H1 (cell line): ENCODE results near the gene OR2AG2. TPM values are rescaled to one million over a fixed set of nuclear protein-coding genes. Genes with fewer than 3 reads are reported as not detected.

Experiments
- CTCF ChIA-PET: fragments of 300-600 bp; sonication (Branson Sonifier 250); formaldehyde crosslinking; loops from one replicate; lab custom pipeline; 2021; ENCODE audit not compliant: partially characterized antibody; lab: Charles Lee
- POLR2A ChIA-PET: fragments of 300-600 bp; sonication (Branson Sonifier 250); formaldehyde crosslinking; loops from one replicate; lab custom pipeline; 2021; ENCODE audit warnings: inconsistent platforms; ENCODE audit not compliant: partially characterized antibody; lab: Charles Lee
- DNase-seq, 2 experiments: peaks; one replicate each; pipeline versions ENCODE4 v3.0.0 to v3.0.0-alpha.2; 2010 to 2022; ENCODE audit warnings: low spot score in 2 of 2, low read depth in 1 of 2, mixed read lengths in 1 of 2
- FAIRE-seq: peaks from 2 replicates; lab custom pipeline; 2011; peaks lifted over from hg19 to GRCh38; lab: Jason Lieb, UNC
- H2AFZ ChIP-seq: 2 replicates; pipeline ENCODE4 v1.8.1; 2012; ENCODE audit warnings: low read length, inconsistent platforms
- H2AK5ac ChIP-seq: 2 replicates; pipeline ENCODE4 v1.6.1; 2013; ENCODE audit warnings: low read depth, low read length
- H2BK120ac ChIP-seq: replicated peaks from 2 replicates; pipeline ENCODE3; 2013; ENCODE audit warnings: low read depth, low read length, inconsistent platforms
- H2BK12ac ChIP-seq: 2 replicates; pipeline ENCODE4 v1.6.1; 2013; ENCODE audit warnings: low read depth, low read length
- H2BK15ac ChIP-seq: 2 replicates; pipeline ENCODE4 v1.6.1; 2013; ENCODE audit warnings: low read length
- H2BK20ac ChIP-seq: 2 replicates; pipeline ENCODE4 v1.6.1; 2013; ENCODE audit warnings: low read length
- H2BK5ac ChIP-seq: 2 replicates; pipeline ENCODE4 v1.6.1; 2013; ENCODE audit warnings: low read depth, low read length
- H3K14ac ChIP-seq: 2 replicates; pipeline ENCODE4 v1.6.1; 2013; ENCODE audit warnings: inconsistent platforms; ENCODE audit not compliant: insufficient read length
- H3K18ac ChIP-seq: 2 replicates; pipeline ENCODE4 v1.6.1; 2013; ENCODE audit warnings: low read length; ENCODE audit errors: extremely low read depth
- H3K23ac ChIP-seq: 2 replicates; pipeline ENCODE4 v1.6.1; 2013; ENCODE audit warnings: inconsistent platforms; ENCODE audit not compliant: insufficient read length
- H3K23me2 ChIP-seq: 2 replicates; pipeline ENCODE4 v1.6.1; 2013; ENCODE audit warnings: low read depth, low read length
- H3K27ac ChIP-seq: 2 replicates; pipeline ENCODE4 v1.6.1; 2011; ENCODE audit warnings: low read depth, low read length, inconsistent platforms
- H3K27me3 ChIP-seq, 4 experiments: replicated peaks in 1 of 4; 1 replicate in 1 of 4; 2 replicates in 3 of 4; pipeline versions ENCODE4 v1.6.1 to v1.8.1; 2011 to 2013; ENCODE audit warnings: low read length in 3 of 4, mild to moderate bottlenecking in 3 of 4, inconsistent platforms in 2 of 4, mixed read lengths in 2 of 4, moderate library complexity in 1 of 4; ENCODE audit not compliant: control insufficient read depth in 3 of 4, insufficient read depth in 3 of 4; ENCODE audit errors: extremely low read depth in 1 of 4
- H3K36me3 ChIP-seq, 4 experiments: 2 replicates each; pipeline versions ENCODE4 v1.6.1 to v1.8.1; 2011 to 2013; ENCODE audit warnings: mild to moderate bottlenecking in 4 of 4, low read length in 3 of 4, moderate library complexity in 2 of 4, control low read depth in 1 of 4, inconsistent platforms in 1 of 4; ENCODE audit not compliant: insufficient read depth in 4 of 4, control insufficient read depth in 2 of 4
- H3K4ac ChIP-seq: replicated peaks from 2 replicates; pipeline ENCODE3; 2013; ENCODE audit warnings: low read length, low read depth, mixed read lengths, inconsistent platforms; ENCODE audit not compliant: insufficient read length
- H3K4me1 ChIP-seq, 4 experiments: replicated peaks in 1 of 4; 1 replicate in 1 of 4; 2 replicates in 3 of 4; pipeline versions ENCODE4 v1.6.1 to v1.8.1; 2011 to 2013; ENCODE audit warnings: low read length in 3 of 4, inconsistent platforms in 2 of 4, mixed read lengths in 1 of 4; ENCODE audit not compliant: insufficient read depth in 4 of 4, control insufficient read depth in 3 of 4
- H3K4me2 ChIP-seq, 2 experiments: 2 replicates each; pipeline versions ENCODE4 v1.6.1 to v1.8.1; 2011 to 2013; ENCODE audit warnings: low read depth in 2 of 2, low read length in 2 of 2, control low read depth in 1 of 2, inconsistent platforms in 1 of 2, mild to moderate bottlenecking in 1 of 2; ENCODE audit not compliant: insufficient read depth in 1 of 2
- H3K4me3 ChIP-seq, 4 experiments: fragments of 200-600, 300-600 bp in 1 of 4; sonication (generic), shearing (Covaris generic), sonication (Bioruptor Twin) in 1 of 4; 2 replicates each; pipeline versions ENCODE4 v1.5.1 to v1.8.1; 2011 to 2016; ENCODE audit warnings: low read length in 4 of 4, low read depth in 3 of 4, control low read depth in 2 of 4, inconsistent platforms in 2 of 4, mild to moderate bottlenecking in 2 of 4, mixed read lengths in 1 of 4, moderate library complexity in 1 of 4; ENCODE audit not compliant: insufficient read depth in 2 of 4; ENCODE audit errors: extremely low read depth in 1 of 4
- H3K56ac ChIP-seq: replicated peaks from 2 replicates; pipeline ENCODE3; 2013; ENCODE audit warnings: low read depth, mild to moderate bottlenecking, mixed read lengths, low read length, inconsistent platforms; ENCODE audit not compliant: insufficient read length
- H3K79me1 ChIP-seq: 2 replicates; pipeline ENCODE4 v1.6.1; 2013; ENCODE audit warnings: low read depth, low read length, control low read depth
- H3K79me2 ChIP-seq, 2 experiments: 2 replicates each; pipeline versions ENCODE4 v1.6.1 to v1.8.1; 2012 to 2013; ENCODE audit warnings: low read length in 2 of 2, mild to moderate bottlenecking in 2 of 2, inconsistent platforms in 1 of 2; ENCODE audit not compliant: insufficient read depth in 2 of 2, control insufficient read depth in 1 of 2
- H3K9ac ChIP-seq, 4 experiments: replicated peaks in 1 of 4; 1 replicate in 1 of 4; 2 replicates in 3 of 4; pipeline versions ENCODE4 v1.6.1 to v1.8.1; 2011 to 2013; ENCODE audit warnings: low read depth in 3 of 4, low read length in 3 of 4, control low read depth in 2 of 4, mild to moderate bottlenecking in 2 of 4, moderate library complexity in 2 of 4, inconsistent platforms in 1 of 4; ENCODE audit errors: extremely low read depth in 1 of 4
- H3K9me3 ChIP-seq, 2 experiments: 2 replicates each; pipeline versions ENCODE4 v1.6.1 to v1.8.1; 2012 to 2013; ENCODE audit warnings: mild to moderate bottlenecking in 2 of 2, moderate library complexity in 2 of 2, control low read depth in 1 of 2, inconsistent platforms in 1 of 2, low read depth in 1 of 2, low read length in 1 of 2, mixed read lengths in 1 of 2; ENCODE audit not compliant: insufficient read depth in 2 of 2
- H4K20me1 ChIP-seq, 2 experiments: replicated peaks in 1 of 2; 2 replicates each; pipeline versions ENCODE3 to v1.8.1; 2011 to 2013; ENCODE audit warnings: inconsistent platforms in 2 of 2, low read length in 2 of 2, mild to moderate bottlenecking in 1 of 2; ENCODE audit not compliant: insufficient read depth in 2 of 2, control insufficient read depth in 1 of 2
- H4K5ac ChIP-seq: 2 replicates; pipeline ENCODE4 v1.6.1; 2013; ENCODE audit warnings: low read length, low read depth, mixed read lengths, inconsistent platforms; ENCODE audit not compliant: insufficient read length
- H4K8ac ChIP-seq: 2 replicates; pipeline ENCODE4 v1.8.0; 2013; ENCODE audit warnings: mild to moderate bottlenecking, moderate library complexity, low read length, inconsistent platforms; ENCODE audit not compliant: insufficient read depth; ENCODE audit errors: extremely low read depth
- H4K91ac ChIP-seq: replicated peaks from 2 replicates; pipeline ENCODE3; 2013; ENCODE audit warnings: low read length, mixed read lengths, inconsistent platforms; ENCODE audit not compliant: insufficient read length
- ATF3 ChIP-seq: IDR thresholded peaks from 2 replicates; pipeline ENCODE4 v1.6.1; 2011; ENCODE audit warnings: low read depth, mild to moderate bottlenecking, low read length; ENCODE audit not compliant: insufficient read depth
- CTCF ChIP-seq, 3 experiments: IDR thresholded peaks; 1 replicate in 2 of 3; 2 replicates in 1 of 3; pipeline versions ENCODE4 v1.5.1 to v1.6.1; 2011; ENCODE audit warnings: low read length in 3 of 3, mild to moderate bottlenecking in 3 of 3, inconsistent platforms in 2 of 3, low read depth in 1 of 3, moderate library complexity in 1 of 3; ENCODE audit not compliant: insufficient read depth in 1 of 3; ENCODE audit errors: control extremely low read depth in 1 of 3
- POLR2A ChIP-seq, 2 experiments: IDR thresholded peaks; 1 replicate in 1 of 2; 2 replicates in 1 of 2; pipeline ENCODE4 v1.6.1; 2011; ENCODE audit warnings: low read depth in 2 of 2, low read length in 2 of 2, mild to moderate bottlenecking in 2 of 2; ENCODE audit errors: control extremely low read depth in 1 of 2
- RNF2 ChIP-seq: fragments of 200-900, 300-1000 bp; sonication (generic); IDR thresholded peaks from 2 replicates; pipeline ENCODE4 v1.7.1; 2016; ENCODE audit warnings: borderline replicate concordance, low read depth, mild to moderate bottlenecking, antibody characterized with exemption, low read length; ENCODE audit not compliant: poor library complexity, severe bottlenecking; ENCODE audit errors: missing control alignments
- SP2 ChIP-seq: IDR thresholded peaks from 2 replicates; pipeline ENCODE4 v1.6.1; 2012; ENCODE audit warnings: mild to moderate bottlenecking, low read length, inconsistent platforms
- WGBS, 2 experiments: shearing (Covaris generic) in 1 of 2; methylation state at CpG; one replicate each; pipeline versions ENCODE4 v1.1.6 to v1.1.7; 2013 to 2015; ENCODE audit warnings: low lambda C conversion rate in 2 of 2, mixed read lengths in 2 of 2, inconsistent platforms in 1 of 2, low coverage in 1 of 2, missing lambda C conversion rate in 1 of 2; ENCODE audit not compliant: insufficient replicate concordance in 2 of 2, insufficient coverage in 1 of 2, insufficient read length in 1 of 2; ENCODE audit errors: extremely low coverage in 1 of 2, missing lambda C conversion rate in 1 of 2; 5-methylcytosine and 5-hydroxymethylcytosine counted together
- polyA plus RNA-seq, 7 experiments: library from polyadenylated mRNA; depleted of rRNA in 3 of 7; stranded (reverse) in 5 of 7; unstranded in 2 of 7; fragments of >200 nt in 5 of 7; fragments of 200-250 nt in 2 of 7; gene quantifications; 1 replicate in 5 of 7; 2 replicates in 1 of 7; 4 replicates in 1 of 7; pipeline versions ENCODE4 v1.2.1 to v1.2.3, GENCODE V29; 2011 to 2013; ENCODE audit warnings: missing spikeins in 2 of 7, mixed read lengths in 2 of 7
- total RNA-seq: library from RNA; stranded (reverse); fragmentation: NEBNext Ultra II Directional; extraction: Animal tissue kit (Norgen Biotek cat#: 25700); gene quantifications from 2 replicates; pipeline ENCODE4 v1.2.1, GENCODE V29; 2021

OR2AG2 gene
- total and polyA plus RNA-seq, 2 of the 8 experiments (the other 6 are each of a cell fraction or from before 2014, with no cell fraction given) = 0.22 to 0.74 TPM

DNA sequence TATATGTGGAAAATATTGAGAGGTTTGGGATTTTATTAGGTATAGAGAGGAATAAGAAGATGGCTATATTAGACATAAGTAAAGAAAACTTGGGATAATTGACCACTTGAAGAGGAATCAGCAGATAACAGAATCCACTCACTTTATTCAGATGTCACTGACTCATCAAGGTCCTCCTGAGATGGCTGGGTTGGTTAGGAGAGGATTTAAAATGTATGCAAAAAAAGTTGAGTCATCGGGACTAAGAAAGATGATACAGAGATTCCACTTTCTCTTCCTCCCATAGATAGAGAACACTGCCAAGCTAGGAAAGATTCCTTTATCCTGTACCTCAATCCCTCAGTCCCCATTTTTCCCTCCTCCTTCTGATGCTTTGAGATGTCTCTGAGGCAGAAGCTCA, 27.6 kb upstream of the OR2AG2 start, which contains the start of gene OR6A2:
TSS of gene OR6A2 (minus strand) at position 288 of the 400 bp plus-strand sequence. CDS start 3,981 bp downstream, outside the sequence.
- no peaks in the 10 kb centered on the region for H3K79me1 ChIP-seq
- POLR2A ChIA-PET = no interaction called here
- no peak within 1 kb of the TSS for H3K4me3 ChIP-seq
- H4K5ac ChIP-seq = no peak within 1 kb of the TSS
- H3K4me2 ChIP-seq = no peak within 1 kb of the TSS
- FAIRE-seq = no peak
- H2BK12ac ChIP-seq = peak within 1 kb of the TSS; percentile 20; the same call in 1 of the 2 replicates
- H3K23ac ChIP-seq = no peak within 1 kb of the TSS
- H3K27ac ChIP-seq = no peak within 1 kb of the TSS
- H3K27me3 ChIP-seq = no peaks in the 10 kb centered on the region
- DNase-seq = no peak
- TF ChIP-seq RNF2 = no peak
- TF ChIP-seq CTCF (IDR thresholded peaks at IDR 0.05; ENCODE audit: control extremely low read depth in 1 of 3, insufficient read depth in 1 of 3, low read depth in 1 of 3, low read length in 3 of 3) = no peak
- TF ChIP-seq ATF3 = no peak
- no peak for TF ChIP-seq SP2
- TF ChIP-seq POLR2A (IDR thresholded peaks at IDR 0.05; ENCODE audit: control extremely low read depth in 1 of 2, low read depth in 2 of 2, low read length in 2 of 2) = no peak
- H3K9ac ChIP-seq = no peak within 1 kb of the TSS
- H3K56ac ChIP-seq = no peak within 1 kb of the TSS
- no peak within 1 kb of the TSS for H2AFZ ChIP-seq
- H3K36me3 ChIP-seq = no peaks in the 10 kb centered on the region
- no peaks in the 10 kb centered on the region for H3K23me2 ChIP-seq
- no peaks in the 10 kb centered on the region for H4K20me1 ChIP-seq
- no peak within 1 kb of the TSS for H2BK15ac ChIP-seq
- no peak within 1 kb of the TSS for H3K18ac ChIP-seq
- no peak within 1 kb of the TSS for H3K14ac ChIP-seq
- H3K9me3 ChIP-seq = peaks cover 7 to 15% of the 10 kb centered on the region in 2 experiments
- H4K91ac ChIP-seq = no peak within 1 kb of the TSS
- no peaks in the 10 kb centered on the region for H3K79me2 ChIP-seq
- no peak within 1 kb of the TSS; the same call in 1 of the 2 replicates for H2BK20ac ChIP-seq
- H3K4me1 ChIP-seq = peaks cover 0 to 5% (median under 1%) of the 10 kb centered on the region in 4 experiments; a peak in 4 of 7 replicates
- CTCF ChIA-PET = interaction anchor here (1.3 to 1.5 kb wide), 2 partner anchors 9 to 13 kb away, joined by 4 read pairs; no protein-coding TSS in a partner anchor
- H4K8ac ChIP-seq = no peak within 1 kb of the TSS
- no peak within 1 kb of the TSS for H2AK5ac ChIP-seq
- WGBS, 2 experiments = 100% methylated on average over 1 of the region's 1 CpG; no CpG with 5 or more reads in 1 of the 2 experiments
- no peak within 1 kb of the TSS for H2BK120ac ChIP-seq
- H2BK5ac ChIP-seq = no peak within 1 kb of the TSS
- no peak within 1 kb of the TSS for H3K4ac ChIP-seq
